HG02763 (cell line): Measurements from ENCODE around the gene RGS16.

Source experiments
- ATAC-seq: cut with Tn5 transposase; IDR thresholded peaks from one replicate; pipeline ENCODE4 v1.9.1; 2021; ENCODE audit warnings: mild to moderate bottlenecking, moderate library complexity; ENCODE audit not compliant: unreplicated experiment

RGS16 gene

GRCh38 chr1:182630586-182630985, 26.4 kb upstream of the RGS16 start:
- no peak for ATAC-seq

GRCh38 chr1:182629499-182630096, 25.4 kb upstream of the RGS16 start:
- peak; percentile 60 for ATAC-seq

GRCh38 chr1:182629080-182629479, 24.9 kb upstream of the RGS16 start:
- no peak for ATAC-seq

GRCh38 chr1:182628657-182629056, 24.5 kb upstream of the RGS16 start:
- no peak for ATAC-seq

- ATAC-seq = no peak
These were observed 23.4 kb upstream of the RGS16 start for GRCh38 chr1:182627622-182628021.

DNA sequence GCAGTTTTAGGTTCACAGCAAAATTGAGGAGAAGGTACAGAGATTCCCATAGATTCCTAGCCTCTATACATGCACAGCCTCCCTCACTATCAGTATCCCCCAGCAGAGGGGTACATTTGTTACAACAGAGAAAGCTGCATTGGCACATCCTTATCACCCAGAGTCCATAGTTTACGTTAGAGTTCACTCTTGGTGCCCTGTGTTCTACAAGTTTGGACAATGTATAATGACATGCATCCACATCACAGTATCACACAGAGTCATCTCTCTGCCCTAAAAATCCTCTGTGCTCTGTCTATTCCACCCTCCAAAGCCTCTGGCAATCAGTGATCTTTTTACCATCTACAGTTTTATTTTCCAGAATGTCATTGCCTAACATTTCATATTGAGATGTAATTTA, 22.3 kb upstream of the RGS16 start:
- no peak for ATAC-seq

DNA sequence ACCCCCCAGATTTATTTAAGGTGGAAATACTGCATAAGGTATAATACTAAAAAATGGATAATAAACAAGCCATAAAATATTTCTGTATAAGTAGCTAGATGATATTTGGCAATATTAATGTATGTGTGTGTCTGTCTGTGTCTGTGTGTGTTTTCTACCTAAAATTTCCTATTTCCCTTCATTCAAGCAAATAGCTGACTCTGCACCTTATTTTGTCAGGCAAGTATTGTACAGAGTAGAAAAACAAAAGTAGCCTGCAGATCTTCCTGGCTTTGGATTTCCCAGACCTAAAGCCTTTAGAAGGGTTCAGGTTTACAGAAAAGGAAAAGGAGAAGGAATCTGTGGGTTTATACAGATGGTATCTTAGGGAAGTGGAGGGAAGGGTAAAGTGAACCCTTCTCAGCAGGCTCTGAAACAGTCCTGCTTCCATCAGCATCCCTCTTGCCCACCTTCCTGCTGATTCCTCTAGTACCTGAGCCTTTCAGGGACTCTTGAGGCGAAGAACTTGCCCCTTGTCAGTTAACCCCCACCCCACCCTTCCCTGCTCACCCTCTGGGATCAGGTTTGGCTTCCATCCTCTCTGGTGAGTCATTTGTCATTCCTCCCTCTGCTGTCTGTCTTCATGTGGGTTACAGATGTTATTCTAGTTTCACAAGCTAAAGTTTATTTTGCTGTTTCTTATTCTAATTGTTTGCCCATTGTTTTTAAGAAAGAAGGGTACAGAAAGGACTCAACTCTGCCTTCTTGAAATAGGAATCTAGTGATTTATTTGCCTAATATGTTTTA, 21.7 kb upstream of the RGS16 start:
- ATAC-seq = no peak

GRCh38 chr1:182625024-182625423, 20.8 kb upstream of the RGS16 start:
- ATAC-seq = no peak

- ATAC-seq = no peak
These were observed 20.4 kb upstream of the RGS16 start for GRCh38 chr1:182624577-182624976.

DNA sequence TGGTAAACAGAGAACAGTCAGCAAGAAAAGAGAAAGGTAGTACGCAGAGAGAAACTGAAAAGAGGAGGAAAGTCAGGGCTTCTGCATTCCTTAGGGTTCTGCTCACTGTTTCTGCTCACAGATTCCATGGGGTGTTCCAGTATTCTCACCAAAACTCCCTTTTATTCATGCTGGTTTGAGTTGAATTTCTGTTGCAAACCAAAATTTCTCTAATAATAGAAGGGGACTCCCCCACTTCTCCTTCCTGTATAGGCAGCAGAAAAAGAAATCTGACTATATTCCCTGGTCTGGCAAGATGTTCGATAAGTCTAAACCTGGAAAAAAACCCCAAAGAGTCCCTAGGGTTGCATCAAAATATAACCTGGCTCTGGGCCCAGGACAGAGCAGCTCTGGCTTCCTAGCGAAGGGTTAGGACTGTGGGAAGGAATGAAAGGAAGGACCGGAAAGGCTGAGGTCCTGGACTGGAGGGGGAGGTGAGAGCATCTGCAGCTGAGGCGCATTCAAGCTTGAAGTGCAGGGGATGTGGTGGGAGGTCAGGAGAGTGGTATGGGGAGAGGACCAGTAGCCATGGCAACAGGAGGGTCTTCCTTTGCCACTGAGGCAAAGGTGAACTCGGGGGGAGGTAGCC, 18.8 kb upstream of the RGS16 start:
- ATAC-seq = peak; percentile 52

- no peak for ATAC-seq
These were observed 17.7 kb upstream of the RGS16 start for GRCh38 chr1:182621906-182622305.

- no peak for ATAC-seq
These were observed 16.9 kb upstream of the RGS16 start for GRCh38 chr1:182620924-182621585.

GRCh38 chr1:182617734-182618351, 13.7 kb upstream of the RGS16 start:
- ATAC-seq = no peak

GRCh38 chr1:182617014-182617429, 12.8 kb upstream of the RGS16 start:
- no peak for ATAC-seq

DNA sequence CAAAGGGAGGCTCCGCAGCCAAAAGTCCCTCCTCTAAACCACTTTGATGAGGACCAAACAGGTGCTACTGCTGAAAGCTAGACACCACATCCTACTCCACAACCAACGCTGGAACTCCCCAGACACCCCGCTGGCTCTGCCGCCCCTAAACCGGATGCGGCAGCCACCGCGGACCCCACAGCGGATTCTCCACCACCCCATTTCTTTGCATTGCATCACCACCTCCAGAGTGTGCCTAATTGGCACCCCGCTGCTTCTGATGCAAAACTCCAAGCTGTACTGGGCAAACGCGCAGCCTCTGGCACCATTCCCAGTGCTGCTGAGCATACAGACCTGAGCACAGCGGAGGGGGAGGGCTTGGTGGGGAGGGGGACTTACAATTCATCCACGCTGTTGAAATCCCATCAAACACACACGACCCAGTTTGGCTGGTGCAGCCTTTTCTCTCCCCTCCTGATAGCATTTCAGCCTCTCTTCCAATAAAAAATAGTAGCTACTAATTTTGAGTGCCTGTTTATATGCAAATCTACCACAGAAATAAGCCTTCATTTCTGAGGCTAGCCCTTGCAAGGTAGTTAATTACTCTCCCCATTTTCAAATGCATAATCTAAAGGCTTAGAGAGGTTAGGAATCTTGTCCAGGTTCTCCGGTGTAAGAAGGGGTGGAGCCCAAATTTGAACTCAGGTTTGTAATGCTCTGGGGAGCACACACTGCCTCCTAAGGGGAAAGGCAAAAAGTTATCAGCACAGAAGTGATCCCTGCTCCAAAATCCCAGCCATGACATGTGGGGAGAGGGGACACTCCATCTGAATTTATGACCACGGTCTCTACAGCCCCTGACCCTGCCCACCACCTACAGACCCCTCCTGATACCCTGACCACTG, 12.2 kb upstream of the RGS16 start:
- ATAC-seq = peak; percentile 65

- peak; percentile 11 for ATAC-seq
These were observed 11.4 kb upstream of the RGS16 start for GRCh38 chr1:182615468-182616129.

DNA sequence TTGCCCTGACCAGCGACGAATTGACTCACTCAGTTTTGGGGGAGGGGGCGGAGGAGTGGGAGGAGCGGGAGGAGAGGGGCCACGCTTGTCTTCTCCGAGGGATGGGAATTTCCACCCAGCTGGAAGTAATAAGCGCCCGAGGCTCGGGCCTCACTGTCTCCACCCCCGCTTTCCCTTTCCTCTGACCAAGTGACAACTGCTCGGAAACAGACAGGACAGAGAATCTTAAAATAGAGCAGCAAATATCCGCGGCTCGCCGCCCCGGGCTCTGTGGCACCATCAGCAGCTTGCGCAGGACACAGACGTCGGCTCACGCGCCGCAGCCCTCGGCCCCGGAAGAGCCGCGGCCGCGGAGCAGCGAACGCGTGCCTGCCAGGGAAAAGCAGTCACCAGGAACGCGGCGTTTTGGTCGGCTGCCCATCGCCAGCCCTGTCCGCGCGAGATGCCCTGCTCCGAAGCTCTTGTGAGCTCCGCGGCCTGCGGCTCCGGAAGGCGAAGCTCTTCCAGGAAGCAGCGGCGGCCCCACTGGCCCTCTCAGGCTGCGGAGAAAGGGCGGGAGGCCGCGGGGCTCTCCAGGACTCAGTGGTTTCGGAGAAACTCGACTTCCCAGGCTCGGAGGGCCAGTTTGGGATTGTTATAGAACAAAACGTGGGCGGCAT, 10.7 kb upstream of the RGS16 start:
- ATAC-seq = peak; percentile 36

GRCh38 chr1:182611787-182612186, 7.6 kb upstream of the RGS16 start:
- no peak for ATAC-seq

GRCh38 chr1:182611326-182611725, 7.1 kb upstream of the RGS16 start:
- no peak for ATAC-seq
